HEK293 (cell line): ENCODE data around the gene FAM229A.

Experiments used
- CTCF ChIA-PET: fragments of 350-600 bp; formaldehyde crosslinking; extraction: SDS; loops from one replicate; lab custom pipeline; 2021; ENCODE audit warnings: antibody characterized with exemption; lab: Yijun Ruan, JAX
- POLR2A ChIA-PET: fragments of 300-600 bp; formaldehyde crosslinking; extraction: SDS; loops from one replicate; lab custom pipeline; 2020; ENCODE audit warnings: antibody characterized with exemption, inconsistent platforms; lab: Yijun Ruan, JAX
- H3K27ac ChIP-seq: fragments of 200-500 bp; sonication (Bioruptor generic); 2 replicates; pipeline ENCODE4 v1.5.1; 2014; ENCODE audit warnings: low read depth, low read length, control low read depth, inconsistent platforms; ENCODE audit errors: extremely low read depth
- H3K36me3 ChIP-seq, 2 experiments: fragments of 200-500 bp in 1 of 2; sonication (Bioruptor generic) in 1 of 2; 1 replicate in 1 of 2; 2 replicates in 1 of 2; pipeline ENCODE4 v1.5.1; 2014 to 2017; ENCODE audit warnings: inconsistent platforms in 2 of 2, low read length in 2 of 2; ENCODE audit not compliant: control insufficient read depth in 2 of 2, insufficient read depth in 1 of 2
- H3K4me1 ChIP-seq: fragments of 200-500 bp; sonication (Bioruptor generic); 2 replicates; pipeline ENCODE4 v1.5.1; 2014; ENCODE audit warnings: mild to moderate bottlenecking, low read length, inconsistent platforms; ENCODE audit not compliant: control insufficient read depth, insufficient read depth
- H3K4me3 ChIP-seq: 2 replicates; pipeline ENCODE4 v1.5.1; 2011; ENCODE audit warnings: low read depth, mild to moderate bottlenecking, control low read depth, low read length, moderate library complexity
- H3K9me3 ChIP-seq: fragments of 200-500 bp; sonication (Bioruptor generic); 2 replicates; pipeline ENCODE4 v1.5.1; 2014; ENCODE audit warnings: low read depth, low read length, inconsistent platforms; ENCODE audit not compliant: control insufficient read depth, insufficient read depth
- MEIS1 ChIP-seq: sonication (generic); formaldehyde crosslinking; IDR thresholded peaks from 2 replicates; pipeline ENCODE4 v1.8.1; 2022; ENCODE audit warnings: missing genetic modification reagents, mild to moderate bottlenecking, borderline replicate concordance
- RBAK ChIP-seq: fragments of 450-650 bp; formaldehyde crosslinking; IDR thresholded peaks from 2 replicates; pipeline ENCODE4 v1.5.1; 2016; ENCODE audit warnings: missing biosample characterization, missing genetic modification characterization
- SETDB1 ChIP-seq: IDR thresholded peaks from one replicate; pipeline ENCODE4 v1.6.1; 2017; ENCODE audit warnings: mild to moderate bottlenecking, low read length, moderate library complexity, mixed read lengths; ENCODE audit not compliant: insufficient read length
- ZNF19 ChIP-seq: fragments of 450-650 bp; formaldehyde crosslinking; IDR thresholded peaks from 2 replicates; pipeline ENCODE4; 2016; ENCODE audit warnings: missing biosample characterization, missing genetic modification characterization, low read depth
- ZNF2 ChIP-seq: fragments of 450-650 bp; formaldehyde crosslinking; IDR thresholded peaks from 2 replicates; pipeline ENCODE4 v1.5.1; 2016; ENCODE audit warnings: missing biosample characterization, missing genetic modification characterization
- ZNF202 ChIP-seq: fragments of 450-650 bp; formaldehyde crosslinking; IDR thresholded peaks from 2 replicates; pipeline ENCODE4 v1.5.1; 2016; ENCODE audit warnings: missing biosample characterization, missing genetic modification characterization, borderline replicate concordance
- ZNF37A ChIP-seq: fragments of 450-650 bp; IDR thresholded peaks from 2 replicates; pipeline ENCODE4 v1.5.1; 2018; ENCODE audit warnings: missing biosample characterization, missing genetic modification characterization
- ZNF394 ChIP-seq: fragments of 450-650 bp; formaldehyde crosslinking; IDR thresholded peaks from 2 replicates; pipeline ENCODE4 v1.5.1; 2016; ENCODE audit warnings: missing biosample characterization, missing genetic modification characterization, mild to moderate bottlenecking, moderate library complexity, borderline replicate concordance
- ZNF555 ChIP-seq: fragments of 450-650 bp; formaldehyde crosslinking; conservative IDR thresholded peaks from 2 replicates; pipeline ENCODE4 v1.5.1; 2017; ENCODE audit warnings: missing biosample characterization, mild to moderate bottlenecking, missing genetic modification characterization, inconsistent platforms
- ZNF791 ChIP-seq: fragments of 450-650 bp; formaldehyde crosslinking; IDR thresholded peaks from 2 replicates; pipeline ENCODE4 v1.5.1; 2016; ENCODE audit warnings: missing biosample characterization, missing genetic modification characterization
- ZNF843 ChIP-seq: fragments of 450-650 bp; formaldehyde crosslinking; IDR thresholded peaks from 2 replicates; pipeline ENCODE4 v1.5.1; 2016; ENCODE audit warnings: missing biosample characterization, missing genetic modification characterization
- ZSCAN16 ChIP-seq: fragments of 450-650 bp; formaldehyde crosslinking; IDR thresholded peaks from 2 replicates; pipeline ENCODE4 v1.5.1; 2016; ENCODE audit warnings: missing biosample characterization, missing genetic modification characterization
- TF ChIP-seq, protein P1 (sequence below): fragments of 450-650 bp; formaldehyde crosslinking; IDR thresholded peaks from 2 replicates; pipeline ENCODE4 v1.5.1; 2016; ENCODE audit warnings: missing biosample characterization, missing genetic modification characterization
- TF ChIP-seq, protein P2 (sequence below): fragments of 450-650 bp; IDR thresholded peaks from 2 replicates; pipeline ENCODE4 v1.5.1; 2018; ENCODE audit warnings: missing biosample characterization, missing genetic modification characterization
- TF ChIP-seq, protein P3 (sequence below): fragments of 450-650 bp; formaldehyde crosslinking; IDR thresholded peaks from 2 replicates; pipeline ENCODE4 v1.5.1; 2016; ENCODE audit warnings: missing biosample characterization, missing genetic modification characterization
- TF ChIP-seq, protein P4 (sequence below): fragments of 450-650 bp; formaldehyde crosslinking; IDR thresholded peaks from 2 replicates; pipeline ENCODE4 v1.5.1; 2016; ENCODE audit warnings: missing biosample characterization, missing genetic modification characterization, borderline replicate concordance

FAM229A gene

DNA sequence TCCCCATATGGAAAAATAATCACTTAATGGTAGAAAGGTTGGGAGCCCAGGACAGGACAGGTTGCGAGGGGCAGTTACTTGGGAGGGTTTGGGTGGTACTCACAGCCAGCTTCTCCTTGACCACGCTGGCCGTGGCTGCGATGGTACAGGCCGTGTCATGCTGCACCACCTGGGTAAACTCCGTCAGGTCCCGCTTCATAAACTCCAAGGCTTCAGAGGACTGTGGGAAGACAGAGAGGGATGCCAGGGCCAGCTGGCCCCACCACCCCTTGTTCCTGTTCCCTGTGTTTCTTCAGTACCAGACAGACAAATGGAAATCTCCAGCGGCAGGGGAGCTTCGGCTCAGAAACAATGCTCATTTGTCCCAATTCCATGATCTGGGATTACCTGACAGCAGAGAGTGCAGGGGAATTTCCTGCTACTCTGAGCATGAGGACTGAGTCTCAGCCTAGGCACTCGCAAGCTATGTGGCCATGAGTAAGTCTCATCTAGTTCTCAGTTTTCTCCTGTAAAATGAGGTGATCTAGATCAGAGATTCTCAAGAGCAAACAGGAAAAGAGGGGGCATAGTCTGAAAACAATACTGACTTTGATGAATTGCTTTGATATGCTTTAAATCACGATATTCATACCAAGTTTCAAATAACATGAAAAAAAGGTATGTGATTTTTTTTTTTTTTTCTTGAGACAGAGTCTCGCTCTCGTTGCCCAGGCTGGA, 24.5 kb upstream of the FAM229A start:
- Histone ChIP-seq H3K4me3 (no peak overlapping the region), H3K9me3 (no peaks in the 10 kb centered on the region), H3K36me3 (peaks cover 46 to 98% of the 10 kb centered on the region in 2 experiments), H3K27ac (no peak overlapping the region), H3K4me1 (no peaks in the 10 kb centered on the region)
- CTCF ChIA-PET: interaction anchor here (1.0 to 1.4 kb wide), 3 partner anchors 14 to 171 kb away, joined by 3 to 10 read pairs (median 4); no protein-coding TSS in a partner anchor
- POLR2A ChIA-PET: interaction anchor here (0.9 to 2.5 kb wide), 3 partner anchors 7 to 51 kb away, joined by 3 to 20 read pairs (median 3); partner anchors contain the start of genes BSDC1 and MARCKSL1
- TF ChIP-seq ZNF2 (tag by site-specific recombination) (no peak), ZNF843 (tag by site-specific recombination) (no peak)
- TF ChIP-seq, protein P1, sequence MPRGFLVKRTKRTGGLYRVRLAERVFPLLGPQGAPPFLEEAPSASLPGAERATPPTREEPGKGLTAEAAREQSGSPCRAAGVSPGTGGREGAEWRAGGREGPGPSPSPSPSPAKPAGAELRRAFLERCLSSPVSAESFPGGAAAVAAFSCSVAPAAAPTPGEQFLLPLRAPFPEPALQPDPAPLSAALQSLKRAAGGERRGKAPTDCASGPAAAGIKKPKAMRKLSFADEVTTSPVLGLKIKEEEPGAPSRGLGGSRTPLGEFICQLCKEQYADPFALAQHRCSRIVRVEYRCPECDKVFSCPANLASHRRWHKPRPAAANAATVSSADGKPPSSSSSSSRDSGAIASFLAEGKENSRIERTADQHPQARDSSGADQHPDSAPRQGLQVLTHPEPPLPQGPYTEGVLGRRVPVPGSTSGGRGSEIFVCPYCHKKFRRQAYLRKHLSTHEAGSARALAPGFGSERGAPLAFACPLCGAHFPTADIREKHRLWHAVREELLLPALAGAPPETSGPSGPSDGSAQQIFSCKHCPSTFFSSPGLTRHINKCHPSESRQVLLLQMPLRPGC (tag by site-specific recombination): no peak

DNA sequence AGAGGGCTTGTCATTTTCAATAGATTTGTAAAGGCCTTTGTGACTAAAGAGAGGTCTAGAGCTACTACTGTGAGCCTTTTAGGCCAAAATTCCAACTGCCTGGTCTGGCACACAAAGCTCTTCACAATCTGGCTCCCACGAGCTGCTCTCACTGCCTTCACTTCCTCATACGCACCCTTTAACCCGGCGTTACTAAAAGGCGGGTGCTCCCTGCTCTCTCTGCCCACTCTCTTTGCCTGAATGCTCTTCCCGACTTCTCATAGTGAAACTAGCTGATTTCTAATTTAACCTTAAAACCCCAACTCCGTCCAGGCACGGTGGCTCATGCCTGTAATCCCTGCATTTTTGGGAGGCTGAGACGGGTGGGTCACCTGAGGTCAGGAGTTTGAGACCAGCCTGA, 17.8 kb upstream of the FAM229A start:
- TF ChIP-seq ZNF555 (no peak), ZNF394 (tag by site-specific recombination) (no peak), RBAK (tag by site-specific recombination) (no peak), ZNF202 (tag by site-specific recombination) (no peak), ZNF791 (tag by site-specific recombination) (no peak), ZNF19 (tag by site-specific recombination) (no peak), ZNF37A (no peak), SETDB1 (no peak), MEIS1 (no peak), ZSCAN16 (no peak)
- TF ChIP-seq, protein P2, sequence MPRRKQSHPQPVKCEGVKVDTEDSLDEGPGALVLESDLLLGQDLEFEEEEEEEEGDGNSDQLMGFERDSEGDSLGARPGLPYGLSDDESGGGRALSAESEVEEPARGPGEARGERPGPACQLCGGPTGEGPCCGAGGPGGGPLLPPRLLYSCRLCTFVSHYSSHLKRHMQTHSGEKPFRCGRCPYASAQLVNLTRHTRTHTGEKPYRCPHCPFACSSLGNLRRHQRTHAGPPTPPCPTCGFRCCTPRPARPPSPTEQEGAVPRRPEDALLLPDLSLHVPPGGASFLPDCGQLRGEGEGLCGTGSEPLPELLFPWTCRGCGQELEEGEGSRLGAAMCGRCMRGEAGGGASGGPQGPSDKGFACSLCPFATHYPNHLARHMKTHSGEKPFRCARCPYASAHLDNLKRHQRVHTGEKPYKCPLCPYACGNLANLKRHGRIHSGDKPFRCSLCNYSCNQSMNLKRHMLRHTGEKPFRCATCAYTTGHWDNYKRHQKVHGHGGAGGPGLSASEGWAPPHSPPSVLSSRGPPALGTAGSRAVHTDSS (tag by site-specific recombination): no peak
- TF ChIP-seq, protein P3, sequence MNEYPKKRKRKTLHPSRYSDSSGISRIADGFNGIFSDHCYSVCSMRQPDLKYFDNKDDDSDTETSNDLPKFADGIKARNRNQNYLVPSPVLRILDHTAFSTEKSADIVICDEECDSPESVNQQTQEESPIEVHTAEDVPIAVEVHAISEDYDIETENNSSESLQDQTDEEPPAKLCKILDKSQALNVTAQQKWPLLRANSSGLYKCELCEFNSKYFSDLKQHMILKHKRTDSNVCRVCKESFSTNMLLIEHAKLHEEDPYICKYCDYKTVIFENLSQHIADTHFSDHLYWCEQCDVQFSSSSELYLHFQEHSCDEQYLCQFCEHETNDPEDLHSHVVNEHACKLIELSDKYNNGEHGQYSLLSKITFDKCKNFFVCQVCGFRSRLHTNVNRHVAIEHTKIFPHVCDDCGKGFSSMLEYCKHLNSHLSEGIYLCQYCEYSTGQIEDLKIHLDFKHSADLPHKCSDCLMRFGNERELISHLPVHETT (tag by site-specific recombination): no peak
- TF ChIP-seq, protein P4, sequence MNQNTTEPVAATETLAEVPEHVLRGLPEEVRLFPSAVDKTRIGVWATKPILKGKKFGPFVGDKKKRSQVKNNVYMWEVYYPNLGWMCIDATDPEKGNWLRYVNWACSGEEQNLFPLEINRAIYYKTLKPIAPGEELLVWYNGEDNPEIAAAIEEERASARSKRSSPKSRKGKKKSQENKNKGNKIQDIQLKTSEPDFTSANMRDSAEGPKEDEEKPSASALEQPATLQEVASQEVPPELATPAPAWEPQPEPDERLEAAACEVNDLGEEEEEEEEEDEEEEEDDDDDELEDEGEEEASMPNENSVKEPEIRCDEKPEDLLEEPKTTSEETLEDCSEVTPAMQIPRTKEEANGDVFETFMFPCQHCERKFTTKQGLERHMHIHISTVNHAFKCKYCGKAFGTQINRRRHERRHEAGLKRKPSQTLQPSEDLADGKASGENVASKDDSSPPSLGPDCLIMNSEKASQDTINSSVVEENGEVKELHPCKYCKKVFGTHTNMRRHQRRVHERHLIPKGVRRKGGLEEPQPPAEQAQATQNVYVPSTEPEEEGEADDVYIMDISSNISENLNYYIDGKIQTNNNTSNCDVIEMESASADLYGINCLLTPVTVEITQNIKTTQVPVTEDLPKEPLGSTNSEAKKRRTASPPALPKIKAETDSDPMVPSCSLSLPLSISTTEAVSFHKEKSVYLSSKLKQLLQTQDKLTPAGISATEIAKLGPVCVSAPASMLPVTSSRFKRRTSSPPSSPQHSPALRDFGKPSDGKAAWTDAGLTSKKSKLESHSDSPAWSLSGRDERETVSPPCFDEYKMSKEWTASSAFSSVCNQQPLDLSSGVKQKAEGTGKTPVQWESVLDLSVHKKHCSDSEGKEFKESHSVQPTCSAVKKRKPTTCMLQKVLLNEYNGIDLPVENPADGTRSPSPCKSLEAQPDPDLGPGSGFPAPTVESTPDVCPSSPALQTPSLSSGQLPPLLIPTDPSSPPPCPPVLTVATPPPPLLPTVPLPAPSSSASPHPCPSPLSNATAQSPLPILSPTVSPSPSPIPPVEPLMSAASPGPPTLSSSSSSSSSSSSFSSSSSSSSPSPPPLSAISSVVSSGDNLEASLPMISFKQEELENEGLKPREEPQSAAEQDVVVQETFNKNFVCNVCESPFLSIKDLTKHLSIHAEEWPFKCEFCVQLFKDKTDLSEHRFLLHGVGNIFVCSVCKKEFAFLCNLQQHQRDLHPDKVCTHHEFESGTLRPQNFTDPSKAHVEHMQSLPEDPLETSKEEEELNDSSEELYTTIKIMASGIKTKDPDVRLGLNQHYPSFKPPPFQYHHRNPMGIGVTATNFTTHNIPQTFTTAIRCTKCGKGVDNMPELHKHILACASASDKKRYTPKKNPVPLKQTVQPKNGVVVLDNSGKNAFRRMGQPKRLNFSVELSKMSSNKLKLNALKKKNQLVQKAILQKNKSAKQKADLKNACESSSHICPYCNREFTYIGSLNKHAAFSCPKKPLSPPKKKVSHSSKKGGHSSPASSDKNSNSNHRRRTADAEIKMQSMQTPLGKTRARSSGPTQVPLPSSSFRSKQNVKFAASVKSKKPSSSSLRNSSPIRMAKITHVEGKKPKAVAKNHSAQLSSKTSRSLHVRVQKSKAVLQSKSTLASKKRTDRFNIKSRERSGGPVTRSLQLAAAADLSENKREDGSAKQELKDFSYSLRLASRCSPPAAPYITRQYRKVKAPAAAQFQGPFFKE: no peak
- TF ChIP-seq, all 188 proteins: peak for 0
- Histone ChIP-seq H3K9me3 (no peaks in the 10 kb centered on the region), H3K4me3 (no peak overlapping the region), H3K36me3 (peaks cover 38 to 100% of the 10 kb centered on the region in 2 experiments), H3K4me1 (no peaks in the 10 kb centered on the region), H3K27ac (no peak overlapping the region)
- ChIA-PET POLR2A (no interaction called here), CTCF (no interaction called here)
